ENCODE data around the gene WDPCP. TPM values are rescaled to one million over a fixed set of nuclear protein-coding genes. Genes with fewer than 3 reads are reported as not detected.

The WDPCP gene
- polyA plus RNA-seq, 1 of the 3 experiments (the other 2 are of a cell fraction): 3.1 TPM

DNA sequence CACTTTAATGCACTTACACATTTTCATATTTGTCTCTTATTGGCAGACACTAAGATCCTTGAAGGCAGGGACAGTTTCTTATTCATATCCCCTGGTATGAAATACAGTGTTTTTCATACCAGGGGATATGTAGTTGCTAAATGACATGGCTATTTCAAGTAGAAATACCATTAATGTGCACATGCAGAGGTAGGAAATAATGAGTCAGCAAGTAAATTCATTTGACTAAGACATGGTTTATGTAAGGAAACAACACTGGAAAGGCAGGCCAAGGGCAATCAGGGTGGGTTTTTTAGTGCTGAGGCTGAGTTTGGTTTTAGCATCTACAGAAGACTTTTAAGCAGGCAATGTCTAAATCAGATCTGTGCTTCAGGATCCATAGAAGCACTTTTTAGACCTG, 155.9 kb downstream of the WDPCP start:
- CTCF ChIA-PET: interaction anchor here (1.3 kb wide), 1 partner anchor 11 kb away, joined by 3 read pairs; no protein-coding TSS in a partner anchor

DNA sequence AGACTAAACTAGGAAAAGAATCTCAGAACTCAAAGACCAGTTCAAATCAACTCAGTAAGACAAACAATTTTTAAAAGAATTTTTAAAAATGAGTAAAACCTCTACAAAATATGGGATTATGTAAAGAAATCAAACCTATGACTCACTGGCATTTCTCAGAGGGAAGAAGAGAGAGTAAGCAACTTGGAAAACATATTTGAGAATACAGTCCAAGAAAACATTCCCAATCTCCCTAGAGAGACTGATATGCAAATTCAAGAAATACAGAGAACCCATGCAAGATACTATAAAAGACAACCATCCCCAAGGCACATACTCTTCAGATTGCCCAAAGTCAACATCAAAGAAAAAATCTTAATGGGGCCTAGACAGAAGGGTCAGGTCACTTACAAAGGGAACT, 162.7 kb downstream of the WDPCP start:
- TF ChIP-seq GATA2 (CRISPR knock-in tag; IDR thresholded peaks at IDR 0.05) (no peak), CHD2 (IDR thresholded peaks at IDR 0.05; ENCODE audit: low read length, partially characterized antibody) (no peak), TEAD4 (IDR thresholded peaks at IDR 0.05; ENCODE audit: borderline replicate concordance, insufficient read depth) (no peak), ELF1 (IDR thresholded peaks at IDR 0.05) (no peak), MXI1 (IDR thresholded peaks at IDR 0.05; ENCODE audit: low read depth, low read length) (no peak), YY1 (IDR thresholded peaks at IDR 0.05; ENCODE audit: low read depth) (no peak), FOSL2 (IDR thresholded peaks at IDR 0.05; ENCODE audit: borderline replicate concordance, low read depth) (no peak), JUND (IDR thresholded peaks at IDR 0.05) (no peak)
- TF ChIP-seq, protein P1, sequence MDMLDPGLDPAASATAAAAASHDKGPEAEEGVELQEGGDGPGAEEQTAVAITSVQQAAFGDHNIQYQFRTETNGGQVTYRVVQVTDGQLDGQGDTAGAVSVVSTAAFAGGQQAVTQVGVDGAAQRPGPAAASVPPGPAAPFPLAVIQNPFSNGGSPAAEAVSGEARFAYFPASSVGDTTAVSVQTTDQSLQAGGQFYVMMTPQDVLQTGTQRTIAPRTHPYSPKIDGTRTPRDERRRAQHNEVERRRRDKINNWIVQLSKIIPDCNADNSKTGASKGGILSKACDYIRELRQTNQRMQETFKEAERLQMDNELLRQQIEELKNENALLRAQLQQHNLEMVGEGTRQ (IDR thresholded peaks at IDR 0.05; ENCODE audit: borderline replicate concordance, low read depth, low read length): no peak
- TF ChIP-seq, protein P2, sequence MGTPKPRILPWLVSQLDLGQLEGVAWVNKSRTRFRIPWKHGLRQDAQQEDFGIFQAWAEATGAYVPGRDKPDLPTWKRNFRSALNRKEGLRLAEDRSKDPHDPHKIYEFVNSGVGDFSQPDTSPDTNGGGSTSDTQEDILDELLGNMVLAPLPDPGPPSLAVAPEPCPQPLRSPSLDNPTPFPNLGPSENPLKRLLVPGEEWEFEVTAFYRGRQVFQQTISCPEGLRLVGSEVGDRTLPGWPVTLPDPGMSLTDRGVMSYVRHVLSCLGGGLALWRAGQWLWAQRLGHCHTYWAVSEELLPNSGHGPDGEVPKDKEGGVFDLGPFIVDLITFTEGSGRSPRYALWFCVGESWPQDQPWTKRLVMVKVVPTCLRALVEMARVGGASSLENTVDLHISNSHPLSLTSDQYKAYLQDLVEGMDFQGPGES (IDR thresholded peaks at IDR 0.05; ENCODE audit: low read depth, low read length): no peak
- TF ChIP-seq, protein P3, sequence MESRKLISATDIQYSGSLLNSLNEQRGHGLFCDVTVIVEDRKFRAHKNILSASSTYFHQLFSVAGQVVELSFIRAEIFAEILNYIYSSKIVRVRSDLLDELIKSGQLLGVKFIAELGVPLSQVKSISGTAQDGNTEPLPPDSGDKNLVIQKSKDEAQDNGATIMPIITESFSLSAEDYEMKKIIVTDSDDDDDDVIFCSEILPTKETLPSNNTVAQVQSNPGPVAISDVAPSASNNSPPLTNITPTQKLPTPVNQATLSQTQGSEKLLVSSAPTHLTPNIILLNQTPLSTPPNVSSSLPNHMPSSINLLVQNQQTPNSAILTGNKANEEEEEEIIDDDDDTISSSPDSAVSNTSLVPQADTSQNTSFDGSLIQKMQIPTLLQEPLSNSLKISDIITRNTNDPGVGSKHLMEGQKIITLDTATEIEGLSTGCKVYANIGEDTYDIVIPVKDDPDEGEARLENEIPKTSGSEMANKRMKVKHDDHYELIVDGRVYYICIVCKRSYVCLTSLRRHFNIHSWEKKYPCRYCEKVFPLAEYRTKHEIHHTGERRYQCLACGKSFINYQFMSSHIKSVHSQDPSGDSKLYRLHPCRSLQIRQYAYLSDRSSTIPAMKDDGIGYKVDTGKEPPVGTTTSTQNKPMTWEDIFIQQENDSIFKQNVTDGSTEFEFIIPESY (IDR thresholded peaks at IDR 0.05; ENCODE audit: borderline replicate concordance, low read depth): no peak
- TF ChIP-seq, protein P4, sequence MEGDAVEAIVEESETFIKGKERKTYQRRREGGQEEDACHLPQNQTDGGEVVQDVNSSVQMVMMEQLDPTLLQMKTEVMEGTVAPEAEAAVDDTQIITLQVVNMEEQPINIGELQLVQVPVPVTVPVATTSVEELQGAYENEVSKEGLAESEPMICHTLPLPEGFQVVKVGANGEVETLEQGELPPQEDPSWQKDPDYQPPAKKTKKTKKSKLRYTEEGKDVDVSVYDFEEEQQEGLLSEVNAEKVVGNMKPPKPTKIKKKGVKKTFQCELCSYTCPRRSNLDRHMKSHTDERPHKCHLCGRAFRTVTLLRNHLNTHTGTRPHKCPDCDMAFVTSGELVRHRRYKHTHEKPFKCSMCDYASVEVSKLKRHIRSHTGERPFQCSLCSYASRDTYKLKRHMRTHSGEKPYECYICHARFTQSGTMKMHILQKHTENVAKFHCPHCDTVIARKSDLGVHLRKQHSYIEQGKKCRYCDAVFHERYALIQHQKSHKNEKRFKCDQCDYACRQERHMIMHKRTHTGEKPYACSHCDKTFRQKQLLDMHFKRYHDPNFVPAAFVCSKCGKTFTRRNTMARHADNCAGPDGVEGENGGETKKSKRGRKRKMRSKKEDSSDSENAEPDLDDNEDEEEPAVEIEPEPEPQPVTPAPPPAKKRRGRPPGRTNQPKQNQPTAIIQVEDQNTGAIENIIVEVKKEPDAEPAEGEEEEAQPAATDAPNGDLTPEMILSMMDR (IDR thresholded peaks at IDR 0.05): no peak
- TF ChIP-seq, protein P5, sequence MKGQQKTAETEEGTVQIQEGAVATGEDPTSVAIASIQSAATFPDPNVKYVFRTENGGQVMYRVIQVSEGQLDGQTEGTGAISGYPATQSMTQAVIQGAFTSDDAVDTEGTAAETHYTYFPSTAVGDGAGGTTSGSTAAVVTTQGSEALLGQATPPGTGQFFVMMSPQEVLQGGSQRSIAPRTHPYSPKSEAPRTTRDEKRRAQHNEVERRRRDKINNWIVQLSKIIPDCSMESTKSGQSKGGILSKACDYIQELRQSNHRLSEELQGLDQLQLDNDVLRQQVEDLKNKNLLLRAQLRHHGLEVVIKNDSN (IDR thresholded peaks at IDR 0.05; ENCODE audit: borderline replicate concordance, low read depth): no peak
- H3K4me3 ChIP-seq (ENCODE audit: low read depth in 2 of 2, low read length in 1 of 2): no peak overlapping the region
- no peak overlapping the region for H2AFZ ChIP-seq (ENCODE audit: low read depth)
- ChIA-PET POLR2A (no interaction called here), CTCF (no interaction called here)
- H3K27me3 ChIP-seq (ENCODE audit: insufficient read depth): no peaks in the 10 kb centered on the region
- no peaks in the 10 kb centered on the region for H3K9me3 ChIP-seq
- H3K4me1 ChIP-seq (ENCODE audit: control insufficient read depth in 1 of 2, insufficient read depth in 2 of 2, low read depth in 1 of 2, low read length in 1 of 2): no peaks in the 10 kb centered on the region
- no peaks in the 10 kb centered on the region for H4K20me1 ChIP-seq (ENCODE audit: insufficient read depth)
- DNase-seq: no peak
- no peaks in the 10 kb centered on the region for H3K9me2 ChIP-seq
- H3K4me2 ChIP-seq: no peak overlapping the region
- H3K79me2 ChIP-seq (ENCODE audit: insufficient read depth): no peaks in the 10 kb centered on the region
- no peak overlapping the region for H3K27ac ChIP-seq (ENCODE audit: low read depth in 2 of 2, low read length in 1 of 2)
- H3K9ac ChIP-seq: no peak overlapping the region
- peaks cover 0 to 4% of the 10 kb centered on the region in 2 experiments for H3K36me3 ChIP-seq (replicated peaks in 1 of 2; ENCODE audit: control insufficient read depth in 1 of 2, insufficient read depth in 2 of 2, low read length in 1 of 2)
- no peaks in the 10 kb centered on the region for H3F3A ChIP-seq (replicated peaks; ENCODE audit: insufficient read depth)

More for the DNA sequence above, 155.9 kb downstream of the WDPCP start:
- TF ChIP-seq CHD2 (IDR thresholded peaks at IDR 0.05; ENCODE audit: low read length, partially characterized antibody) (no peak), TAF1 (IDR thresholded peaks at IDR 0.05; ENCODE audit: borderline replicate concordance, low read depth, low read length) (no peak)
- TF ChIP-seq, protein P5 (IDR thresholded peaks at IDR 0.05; ENCODE audit: borderline replicate concordance, low read depth): no peak
- Histone ChIP-seq H4K20me1 (ENCODE audit: insufficient read depth) (no peaks in the 10 kb centered on the region), H3K4me2 (no peak overlapping the region), H3K4me1 (ENCODE audit: control insufficient read depth in 1 of 2, insufficient read depth in 2 of 2, low read depth in 1 of 2, low read length in 1 of 2) (no peaks in the 10 kb centered on the region; a peak in 1 of 4 replicates), H2AFZ (ENCODE audit: low read depth) (no peak overlapping the region), H3K9me3 (no peaks in the 10 kb centered on the region), H3K9me2 (no peaks in the 10 kb centered on the region), H3F3A (replicated peaks; ENCODE audit: insufficient read depth) (no peaks in the 10 kb centered on the region), H3K27me3 (ENCODE audit: insufficient read depth) (no peaks in the 10 kb centered on the region), H3K79me2 (ENCODE audit: insufficient read depth) (no peaks in the 10 kb centered on the region), H3K27ac (ENCODE audit: low read depth in 2 of 2, low read length in 1 of 2) (no peak overlapping the region), H3K36me3 (replicated peaks in 1 of 2; ENCODE audit: control insufficient read depth in 1 of 2, insufficient read depth in 2 of 2, low read length in 1 of 2) (no peaks in the 10 kb centered on the region), H3K4me3 (ENCODE audit: low read depth in 2 of 2, low read length in 1 of 2) (no peak overlapping the region), H3K9ac (no peak overlapping the region)
- DNase-seq: no peak
- POLR2A ChIA-PET: no interaction called here
